Panc1 (cell line): ENCODE data around the gene KRT6A. TPM values are rescaled to one million over a fixed set of nuclear protein-coding genes. Genes with fewer than 3 reads are reported as not detected.

Experiments used
- ATAC-seq: fragments of 200-7000 bp; cut with Tn5 transposase; 2 replicates; pipeline ENCODE4 v1.9.1; 2020; ENCODE audit warnings: mild to moderate bottlenecking, moderate library complexity
- BruUV-seq: library from RNA; stranded (reverse); fragments of 400-500 nt; replicated peaks from 2 replicates; lab custom pipeline; 2021; lab: Mats Ljungman, UMichigan
- CTCF ChIA-PET: fragments of 300-600 bp; sonication (Branson Sonifier 250); formaldehyde crosslinking; loops from one replicate; lab custom pipeline; 2022; ENCODE audit warnings: antibody characterized with exemption; lab: Charles Lee
- POLR2A ChIA-PET: fragments of 300-600 bp; sonication (Branson Sonifier 250); formaldehyde crosslinking; loops from one replicate; lab custom pipeline; 2022; ENCODE audit warnings: antibody characterized with exemption; lab: Charles Lee
- DNase-seq: peaks from one replicate; pipeline ENCODE4 v3.0.0-alpha.2; 2010; ENCODE audit warnings: low read depth, low spot score
- H3K27ac ChIP-seq: 2 replicates; pipeline ENCODE4 v1.5.1; 2011; ENCODE audit warnings: mild to moderate bottlenecking, low read length, inconsistent platforms
- H3K27me3 ChIP-seq: fragments of 200-500 bp; sonication (Bioruptor generic); 2 replicates; pipeline ENCODE4 v1.6.0; 2014; ENCODE audit warnings: low read length, inconsistent platforms; ENCODE audit not compliant: control insufficient read depth, insufficient read depth
- H3K36me3 ChIP-seq: fragments of 200-500 bp; sonication (Bioruptor generic); 2 replicates; pipeline ENCODE4 v1.5.1; 2014; ENCODE audit warnings: inconsistent platforms, mild to moderate bottlenecking, low read length, moderate library complexity; ENCODE audit not compliant: control insufficient read depth, insufficient read depth
- H3K4me1 ChIP-seq: 2 replicates; pipeline ENCODE4 v1.5.1; 2011; ENCODE audit warnings: inconsistent platforms, mild to moderate bottlenecking, low read length, moderate library complexity; ENCODE audit not compliant: control insufficient read depth, insufficient read depth
- H3K4me3 ChIP-seq, 2 experiments: 2 replicates each; pipeline ENCODE4 v1.5.1; 2011 to 2012; ENCODE audit warnings: low read depth in 2 of 2, low read length in 2 of 2, mild to moderate bottlenecking in 2 of 2, inconsistent platforms in 1 of 2, moderate library complexity in 1 of 2
- H3K9me3 ChIP-seq: fragments of 200-500 bp; sonication (Bioruptor generic); 2 replicates; pipeline ENCODE4 v1.5.1; 2014; ENCODE audit warnings: low read depth, mild to moderate bottlenecking, inconsistent platforms, low read length, moderate library complexity; ENCODE audit not compliant: control insufficient read depth, insufficient read depth
- CTCF ChIP-seq: fragments of 450-650 bp; IDR thresholded peaks from 2 replicates; pipeline ENCODE4 v1.5.1; 2017; ENCODE audit warnings: mild to moderate bottlenecking
- POLR2AphosphoS5 ChIP-seq: IDR thresholded peaks from 2 replicates; pipeline ENCODE4 v1.6.1; 2012; ENCODE audit warnings: mild to moderate bottlenecking, low read depth, low read length, moderate library complexity
- REST ChIP-seq, 2 experiments: IDR thresholded peaks; 2 replicates each; pipeline ENCODE4 v1.6.1; 2011 to 2012; ENCODE audit warnings: low read depth in 2 of 2, control low read depth in 1 of 2, low read length in 1 of 2, mild to moderate bottlenecking in 1 of 2, moderate library complexity in 1 of 2; ENCODE audit not compliant: insufficient read depth in 1 of 2
- SIN3A ChIP-seq: IDR thresholded peaks from 2 replicates; pipeline ENCODE4 v1.6.1; 2012; ENCODE audit warnings: low read depth, mild to moderate bottlenecking, low read length, moderate library complexity, borderline replicate concordance; ENCODE audit not compliant: insufficient read depth
- TCF7L2 ChIP-seq: IDR thresholded peaks from 2 replicates; pipeline ENCODE4 v1.6.1; 2011; ENCODE audit warnings: mild to moderate bottlenecking, low read depth, low read length, inconsistent platforms
- in situ Hi-C: cut with HindIII; loops from 2 replicates; pipeline ENCODE4 v1.10.0; 2016; ENCODE audit warnings: low sequenced_read_pairs, low pct_unique_long_range_greater_than_20kb
- intact Hi-C: fragments of 100-400 bp; cut with micrococcal nuclease; formaldehyde crosslinking; loops from one replicate; pipeline ENCODE4 v1.10.0; 2022; ENCODE audit not compliant: unreplicated experiment
- total RNA-seq: library from RNA; stranded (reverse); gene quantifications from one replicate; pipeline ENCODE4 v1.2.1, GENCODE V29; 2021; ENCODE audit not compliant: unreplicated experiment

The KRT6A gene
- total RNA-seq, 1 experiment from 2014 or later = not detected

- H3K4me1 ChIP-seq = no peaks in the 10 kb centered on the region
- no peaks in the 10 kb centered on the region for H3K36me3 ChIP-seq
- no peaks in the 10 kb centered on the region for H3K27me3 ChIP-seq
- no peak overlapping the region for H3K27ac ChIP-seq
- in situ Hi-C loops = no loop called here
- CTCF ChIA-PET = no interaction called here
- ATAC-seq (no peak), DNase-seq (no peak)
- H3K9me3 ChIP-seq = no peaks in the 10 kb centered on the region
- no peak overlapping the region for H3K4me3 ChIP-seq
- BruUV-seq = no TSS peak
- intact Hi-C loops = no loop called here
- POLR2A ChIA-PET = no interaction called here
- TF ChIP-seq CTCF = no peak
- TF ChIP-seq REST (IDR thresholded peaks at IDR 0.05; ENCODE audit: insufficient read depth in 1 of 2, low read depth in 2 of 2, low read length in 1 of 2) = no peak
- TF ChIP-seq TCF7L2 = no peak
- no peak for TF ChIP-seq POLR2AphosphoS5
- TF ChIP-seq SIN3A = no peak
These were observed 39.6 kb upstream of the KRT6A start for GRCh38 chr12:52532636-52533035.

- ATAC-seq (no peak), DNase-seq (no peak)
- intact Hi-C loops (no loop called here), in situ Hi-C loops (no loop called here)
- Histone ChIP-seq H3K27me3 (no peaks in the 10 kb centered on the region), H3K36me3 (no peaks in the 10 kb centered on the region), H3K4me1 (no peaks in the 10 kb centered on the region), H3K9me3 (no peaks in the 10 kb centered on the region), H3K27ac (no peak overlapping the region), H3K4me3 (no peak overlapping the region)
- TF ChIP-seq POLR2AphosphoS5 (no peak), REST (IDR thresholded peaks at IDR 0.05; ENCODE audit: insufficient read depth in 1 of 2, low read depth in 2 of 2, low read length in 1 of 2) (no peak), SIN3A (no peak), CTCF (no peak), TCF7L2 (no peak)
- ChIA-PET POLR2A (no interaction called here), CTCF (interaction anchor here (1.3 kb wide), 1 partner anchor 334 kb away, joined by 3 read pairs; no protein-coding TSS in a partner anchor)
- no TSS peak for BruUV-seq
These were observed 38.7 kb upstream of the KRT6A start for GRCh38 chr12:52531566-52532300.
